ENCODE results near the gene SCYGR3. TPM values are rescaled to one million over a fixed set of nuclear protein-coding genes. Genes with fewer than 3 reads are reported as not detected.

SCYGR3 gene
- total RNA-seq, 4 donors from 2014 or later = not detected

GRCh38 chr2:227632827-227633226, 18.2 kb upstream of the SCYGR3 start:
- intact Hi-C loops (cut with DNase I) = no loop called here
- Histone ChIP-seq H3K4me3 (replicated peaks in 1 of 3) (no peak overlapping the region), H3K4me1 (no peaks in the 10 kb centered on the region), H3K27me3 (no peaks in the 10 kb centered on the region), H3K36me3 (no peaks in the 10 kb centered on the region), H3K27ac (no peak overlapping the region), H3K9me3 (no peaks in the 10 kb centered on the region)
- 84 to 90% methylated on average over 6 of the region's 6 CpGs for WGBS, 2 donors
- TF ChIP-seq POLR2A (IDR thresholded peaks at IDR 0.05) = no peak
- no peak for DNase-seq

- no peaks in the 10 kb centered on the region for H3K9me3 ChIP-seq
- no peak overlapping the region for H3K27ac ChIP-seq
- H3K4me3 ChIP-seq (replicated peaks in 1 of 3) = no peak overlapping the region
- TF ChIP-seq, protein P1, sequence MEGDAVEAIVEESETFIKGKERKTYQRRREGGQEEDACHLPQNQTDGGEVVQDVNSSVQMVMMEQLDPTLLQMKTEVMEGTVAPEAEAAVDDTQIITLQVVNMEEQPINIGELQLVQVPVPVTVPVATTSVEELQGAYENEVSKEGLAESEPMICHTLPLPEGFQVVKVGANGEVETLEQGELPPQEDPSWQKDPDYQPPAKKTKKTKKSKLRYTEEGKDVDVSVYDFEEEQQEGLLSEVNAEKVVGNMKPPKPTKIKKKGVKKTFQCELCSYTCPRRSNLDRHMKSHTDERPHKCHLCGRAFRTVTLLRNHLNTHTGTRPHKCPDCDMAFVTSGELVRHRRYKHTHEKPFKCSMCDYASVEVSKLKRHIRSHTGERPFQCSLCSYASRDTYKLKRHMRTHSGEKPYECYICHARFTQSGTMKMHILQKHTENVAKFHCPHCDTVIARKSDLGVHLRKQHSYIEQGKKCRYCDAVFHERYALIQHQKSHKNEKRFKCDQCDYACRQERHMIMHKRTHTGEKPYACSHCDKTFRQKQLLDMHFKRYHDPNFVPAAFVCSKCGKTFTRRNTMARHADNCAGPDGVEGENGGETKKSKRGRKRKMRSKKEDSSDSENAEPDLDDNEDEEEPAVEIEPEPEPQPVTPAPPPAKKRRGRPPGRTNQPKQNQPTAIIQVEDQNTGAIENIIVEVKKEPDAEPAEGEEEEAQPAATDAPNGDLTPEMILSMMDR (IDR thresholded peaks at IDR 0.05) = no peak
- no peak for TF ChIP-seq POLR2A (IDR thresholded peaks at IDR 0.05)
- intact Hi-C loops (cut with DNase I) = no loop called here
- WGBS, 2 donors = 88 to 93% methylated on average over 3 of the region's 3 CpGs
- DNase-seq = no peak
- no peaks in the 10 kb centered on the region for H3K27me3 ChIP-seq
- H3K36me3 ChIP-seq = no peaks in the 10 kb centered on the region
- H3K4me1 ChIP-seq = no peaks in the 10 kb centered on the region
Measured at GRCh38 chr2:227630322-227630721, 15.7 kb upstream of the SCYGR3 start.

- intact Hi-C loops (cut with DNase I) = no loop called here
- H3K27me3 ChIP-seq = no peaks in the 10 kb centered on the region
- H3K27ac ChIP-seq = no peak overlapping the region
- H3K4me1 ChIP-seq = no peaks in the 10 kb centered on the region
- TF ChIP-seq, protein P1 (IDR thresholded peaks at IDR 0.05) = no peak
- TF ChIP-seq POLR2A (IDR thresholded peaks at IDR 0.05) = no peak
- WGBS, 2 donors = 66 to 82% methylated on average over 7 of the region's 7 CpGs
- no peaks in the 10 kb centered on the region for H3K9me3 ChIP-seq
- DNase-seq = no peak
- H3K4me3 ChIP-seq (replicated peaks in 1 of 3) = no peak overlapping the region
- no peaks in the 10 kb centered on the region for H3K36me3 ChIP-seq
Measured at GRCh38 chr2:227629435-227629834, 14.8 kb upstream of the SCYGR3 start.

GRCh38 chr2:227627769-227628168, 13.1 kb upstream of the SCYGR3 start:
- Histone ChIP-seq H3K4me3 (replicated peaks in 1 of 3) (no peak overlapping the region), H3K27me3 (no peaks in the 10 kb centered on the region), H3K36me3 (no peaks in the 10 kb centered on the region), H3K4me1 (no peaks in the 10 kb centered on the region), H3K27ac (no peak overlapping the region), H3K9me3 (no peaks in the 10 kb centered on the region)
- WGBS, 2 donors = 60 to 93% methylated on average over 3 of the region's 3 CpGs
- TF ChIP-seq POLR2A (IDR thresholded peaks at IDR 0.05) = no peak
- TF ChIP-seq, protein P1 (IDR thresholded peaks at IDR 0.05) = no peak
- intact Hi-C loops (cut with DNase I) = no loop called here
- no peak for DNase-seq

DNA sequence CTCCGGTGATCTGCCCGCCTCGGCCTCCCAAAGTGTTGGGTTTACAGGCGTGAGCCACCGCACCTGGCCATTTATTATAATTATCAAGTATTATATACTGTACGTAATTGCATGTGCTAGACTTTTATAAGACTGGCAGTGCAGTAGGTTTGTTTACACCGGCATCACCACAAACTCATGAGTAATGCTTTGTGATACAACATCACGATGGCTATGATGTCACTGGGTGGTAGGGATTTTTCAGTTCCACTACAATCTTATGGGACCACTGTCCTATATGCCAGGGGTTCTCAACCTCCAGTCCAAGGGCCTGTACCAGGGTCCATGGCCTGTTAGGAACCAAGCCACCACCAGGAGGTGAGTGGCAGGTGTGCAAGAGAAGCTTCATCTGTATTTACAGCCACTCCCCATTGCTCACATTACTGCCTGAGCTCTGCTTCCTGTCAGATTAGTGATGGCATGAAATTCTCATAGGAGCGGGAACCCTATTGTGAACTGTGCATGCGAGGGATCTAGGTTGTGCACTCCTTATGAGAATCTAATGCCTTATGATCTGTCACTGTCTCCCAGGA, 12.0 kb upstream of the SCYGR3 start:
- Histone ChIP-seq H3K27me3 (no peaks in the 10 kb centered on the region), H3K36me3 (no peaks in the 10 kb centered on the region), H3K4me3 (replicated peaks in 1 of 3) (no peak overlapping the region), H3K9me3 (no peaks in the 10 kb centered on the region), H3K27ac (no peak overlapping the region), H3K4me1 (no peaks in the 10 kb centered on the region)
- no peak for TF ChIP-seq POLR2A (IDR thresholded peaks at IDR 0.05)
- TF ChIP-seq, protein P1 (IDR thresholded peaks at IDR 0.05) = no peak
- intact Hi-C loops (cut with DNase I) = no loop called here
- DNase-seq = no peak
- 83 to 97% methylated on average over 10 of the region's 10 CpGs for WGBS, 2 donors
